Vein endothelial cell (primary cell): ENCODE results near the gene ZBTB24. TPM values are rescaled to one million over a fixed set of nuclear protein-coding genes. Genes with fewer than 3 reads are reported as not detected.

Experiments used
- total RNA-seq: library from RNA; depleted of rRNA; stranded (reverse); fragments of >200 nt; gene quantifications from 2 replicates; pipeline ENCODE4 v1.2.3, GENCODE V29; 2012

ZBTB24 gene
- total RNA-seq: 8.1 and 8.2 TPM in 2 replicates

GRCh38 chr6:109482905-109483734 is at the start of gene ZBTB24:
ZBTB24 (minus strand) TSS chr6:109483219; CDS start chr6:109482026, 1,193 bp downstream.

GRCh38 chr6:109455437-109456110 is 27.4 kb downstream of the ZBTB24 start, which contains the start of gene MICAL1:
MICAL1 (minus strand) TSS chr6:109455772; CDS start chr6:109454196, 1,576 bp downstream.

GRCh38 chr6:109440331-109441068 is 42.5 kb downstream of the ZBTB24 start, which contains the start of the genes PPIL6 and SMPD2:
PPIL6 (minus strand) TSS chr6:109440628; CDS start chr6:109440590, 38 bp downstream.
SMPD2 (plus strand) TSS chr6:109440724; CDS start chr6:109441122, 398 bp downstream.

Other genes starting within 250 kb of the ZBTB24 start
- gene CD164, start 100.8 kb downstream of the ZBTB24 start, total RNA-seq: 115 and 132 TPM in 2 replicates
- 0.33 and 0.57 TPM in 2 replicates for gene PPIL6, start 42.6 kb downstream of the ZBTB24 start, total RNA-seq
- 10.1 and 12.5 TPM in 2 replicates for gene SMPD2, start 42.5 kb downstream of the ZBTB24 start, total RNA-seq
- gene MICAL1, start 27.4 kb downstream of the ZBTB24 start, total RNA-seq: 28.8 and 39.8 TPM in 2 replicates
- gene AK9, start 208.0 kb upstream of the ZBTB24 start, total RNA-seq: 4.4 and 5.9 TPM in 2 replicates
- 11.8 and 13.7 TPM in 2 replicates for gene FIG4, start 208.1 kb upstream of the ZBTB24 start, total RNA-seq